Measurements from ENCODE around the gene ASIP. TPM values are rescaled to one million over a fixed set of nuclear protein-coding genes. Genes with fewer than 3 reads are reported as not detected.

ASIP gene
- total and polyA plus RNA-seq, 2 experiments from 2014 or later = not detected

GRCh38 chr20:34282041-34282440 lies 40.8 kb downstream of the ASIP start:
- Histone ChIP-seq H3K36me3 (ENCODE audit: insufficient read depth) (peaks cover 87% of the 10 kb centered on the region), H3K4me1 (ENCODE audit: insufficient read depth) (no peaks in the 10 kb centered on the region), H3K27me3 (ENCODE audit: insufficient read depth) (no peaks in the 10 kb centered on the region), H3K27ac (ENCODE audit: low read depth) (no peak overlapping the region), H4K20me1 (replicated peaks; ENCODE audit: insufficient read depth) (peaks cover 9% of the 10 kb centered on the region), H3K4me3 (no peak overlapping the region), H3F3A (replicated peaks; ENCODE audit: low read depth) (no peaks in the 10 kb centered on the region), H3K79me2 (replicated peaks; ENCODE audit: insufficient read depth) (no peaks in the 10 kb centered on the region), H2AFZ (no peak overlapping the region), H3K4me2 (no peak overlapping the region), H3K9me2 (ENCODE audit: insufficient read depth) (no peaks in the 10 kb centered on the region)
- no peak overlapping the region for H3K27ac Mint-ChIP-seq
- H3K36me3 Mint-ChIP-seq (ENCODE audit: low read depth) = peaks cover 93% of the 10 kb centered on the region
- no peaks in the 10 kb centered on the region for H3K4me1 Mint-ChIP-seq
- H3K4me3 Mint-ChIP-seq = no peak overlapping the region
- no peaks in the 10 kb centered on the region; the same call in 2 of the 3 replicates for H3K9me3 Mint-ChIP-seq
- peaks cover 2% of the 10 kb centered on the region for H3K27me3 Mint-ChIP-seq (ENCODE audit: insufficient read depth, low read depth, poor library complexity)
- TF ChIP-seq EZH2phosphoT487 (IDR thresholded peaks at IDR 0.05; ENCODE audit: unreplicated experiment) = no peak
- no peak for TF ChIP-seq EZH2 (IDR thresholded peaks at IDR 0.05; ENCODE audit: low read depth, unreplicated experiment)
- TF ChIP-seq REST (IDR thresholded peaks at IDR 0.05; ENCODE audit: unreplicated experiment) = no peak
- no peak for TF ChIP-seq ZNF462 (CRISPR knock-in tag; IDR thresholded peaks at IDR 0.05)
- TF ChIP-seq STAT1 (IDR thresholded peaks at IDR 0.05; ENCODE audit: unreplicated experiment) = no peak
- TF ChIP-seq JUNB (IDR thresholded peaks at IDR 0.05; ENCODE audit: unreplicated experiment) = no peak
- no peak for TF ChIP-seq CREB1 (CRISPR knock-in tag; IDR thresholded peaks at IDR 0.05; ENCODE audit: low read depth)
- TF ChIP-seq ZNF331 (CRISPR knock-in tag; IDR thresholded peaks at IDR 0.05; ENCODE audit: low read depth) = no peak
- TF ChIP-seq ZNF114 (CRISPR knock-in tag; IDR thresholded peaks at IDR 0.05) = no peak
- TF ChIP-seq POLR2AphosphoS5 (IDR thresholded peaks at IDR 0.05; ENCODE audit: low read depth) = no peak
- TF ChIP-seq ETS1 (IDR thresholded peaks at IDR 0.05) = no peak
- TF ChIP-seq CTCF (conservative IDR thresholded peaks at IDR 0.05; ENCODE audit: low read depth in 2 of 2) = no peak
- TF ChIP-seq NANOG (IDR thresholded peaks at IDR 0.05; ENCODE audit: borderline replicate concordance) = no peak
- no peak for DNase-seq (ENCODE audit: low spot score)
- no peak for ATAC-seq

All from GM23338 (cell line).